GM12892 (cell line): ENCODE measurements around the gene FNBP1.

ENCODE experiments used
- POLR2A ChIP-seq: IDR thresholded peaks from 2 replicates; pipeline ENCODE4 v1.6.1; 2011; ENCODE audit warnings: low read depth, low read length, control low read depth
- POLR2AphosphoS5 ChIP-seq: IDR thresholded peaks from 2 replicates; pipeline ENCODE4 v1.6.1; 2011; ENCODE audit warnings: low read depth, low read length, control low read depth
- TAF1 ChIP-seq: IDR thresholded peaks from 2 replicates; pipeline ENCODE4 v1.6.1; 2011; ENCODE audit warnings: low read depth, mild to moderate bottlenecking, control low read depth, low read length, borderline replicate concordance

- TF ChIP-seq POLR2AphosphoS5: peak; percentile 84; the same call in 1 of the 2 replicates
- no peak for TF ChIP-seq TAF1
- peak; percentile 65 for TF ChIP-seq POLR2A
Measured at GRCh38 chr9:129910628-129911567, 132.1 kb downstream of the FNBP1 start.
